ENCODE data around the gene REEP3. TPM values are rescaled to one million over a fixed set of nuclear protein-coding genes. Genes with fewer than 3 reads are reported as not detected.

The REEP3 gene
- polyA plus RNA-seq, 1 donor from 2014 or later, result 5.6 TPM

DNA sequence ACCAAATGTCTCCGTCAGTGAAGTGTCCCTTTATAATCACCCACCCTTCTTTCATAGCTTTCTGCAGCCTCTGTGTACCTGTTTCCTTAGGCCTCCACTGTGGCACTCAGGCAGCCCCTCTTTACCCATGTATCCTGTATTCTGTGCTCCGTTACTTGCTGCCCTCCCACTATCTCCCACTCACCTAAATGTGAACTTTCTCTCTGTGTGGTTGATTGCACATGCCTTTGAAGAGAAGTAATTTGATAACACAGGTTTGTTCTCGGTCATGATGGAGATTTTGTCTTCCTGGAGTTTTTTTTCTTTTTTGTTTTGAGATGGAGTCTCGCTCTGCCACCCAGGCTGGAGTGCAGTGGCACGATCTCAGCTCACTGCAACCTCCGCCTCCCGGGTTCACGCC is 61.5 kb downstream of the REEP3 start:
- Mint-ChIP-seq H3K27me3 (no peaks in the 10 kb centered on the region), H3K4me3 (no peak overlapping the region), H3K4me1 (peaks cover 0 to 2% (median 0%) of the 10 kb centered on the region in 3 donors), H3K36me3 (peaks cover 2% of the 10 kb centered on the region), H3K9me3 (no peaks in the 10 kb centered on the region), H3K27ac (no peak overlapping the region)

DNA sequence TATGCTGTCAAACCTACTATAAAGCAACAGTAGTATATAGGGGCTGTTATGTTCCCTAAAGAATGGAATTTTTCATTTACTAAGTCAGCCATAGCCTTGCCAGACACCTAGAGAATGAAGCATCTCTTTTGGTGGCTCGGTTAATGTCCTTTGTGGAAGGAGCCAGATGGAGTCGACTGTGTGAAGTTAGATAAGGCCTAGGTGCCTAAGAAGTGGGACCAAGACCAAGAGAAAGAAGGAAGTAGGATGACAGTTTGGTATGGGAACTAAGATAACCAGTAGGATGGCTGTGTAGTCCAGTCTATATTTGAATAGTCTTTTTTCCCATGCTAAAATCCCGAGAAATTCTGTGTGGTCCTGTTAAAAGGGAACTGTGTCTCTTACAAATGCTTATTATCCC is 62.2 kb downstream of the REEP3 start:
- Mint-ChIP-seq H3K4me3 (no peak overlapping the region), H3K27ac (no peak overlapping the region), H3K4me1 (peaks cover 0 to 2% (median 0%) of the 10 kb centered on the region in 3 donors), H3K36me3 (no peaks in the 10 kb centered on the region), H3K27me3 (no peaks in the 10 kb centered on the region), H3K9me3 (no peaks in the 10 kb centered on the region)

DNA sequence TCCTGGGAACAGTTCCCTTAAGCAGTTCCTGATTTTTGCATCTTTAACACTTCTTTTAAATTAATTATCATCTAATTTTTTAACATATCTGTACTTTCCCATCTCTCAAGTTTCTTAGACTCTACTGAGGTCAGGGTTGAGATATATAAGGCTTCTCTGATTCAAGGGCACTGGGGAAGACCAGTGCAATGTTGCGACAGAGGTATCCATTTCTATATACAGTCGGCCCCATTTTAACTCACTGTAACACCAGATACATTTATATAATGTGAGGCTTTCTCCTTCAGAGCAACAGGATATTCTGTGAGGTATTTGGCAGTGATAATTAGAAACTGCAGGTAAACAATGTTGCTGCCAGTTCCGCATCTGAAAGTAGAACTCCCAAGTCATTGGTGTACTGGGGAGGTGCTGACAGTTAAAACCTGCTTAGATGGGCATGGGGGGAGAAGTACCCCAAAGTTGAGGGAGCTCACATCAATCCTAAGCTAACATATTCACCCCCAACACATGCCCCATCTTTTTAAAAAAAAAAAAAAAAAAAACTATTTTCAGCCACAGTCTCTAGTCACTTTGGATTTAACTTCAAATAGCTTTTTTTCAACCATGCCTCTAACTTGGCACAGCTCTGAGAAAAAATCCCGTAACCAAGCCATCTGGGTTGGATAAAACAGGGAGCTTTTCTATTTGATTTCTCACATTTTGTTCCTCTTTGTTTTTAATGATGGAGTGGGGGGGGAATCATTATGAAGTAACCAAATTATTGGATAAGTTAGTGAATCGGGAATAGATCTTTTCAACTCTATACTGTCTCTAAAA is 62.9 kb downstream of the REEP3 start:
- Mint-ChIP-seq H3K9me3 (no peaks in the 10 kb centered on the region), H3K36me3 (no peaks in the 10 kb centered on the region), H3K4me3 (no peak overlapping the region), H3K4me1 (peaks cover 0 to 2% (median 0%) of the 10 kb centered on the region in 3 donors), H3K27ac (no peak overlapping the region), H3K27me3 (no peaks in the 10 kb centered on the region)

DNA sequence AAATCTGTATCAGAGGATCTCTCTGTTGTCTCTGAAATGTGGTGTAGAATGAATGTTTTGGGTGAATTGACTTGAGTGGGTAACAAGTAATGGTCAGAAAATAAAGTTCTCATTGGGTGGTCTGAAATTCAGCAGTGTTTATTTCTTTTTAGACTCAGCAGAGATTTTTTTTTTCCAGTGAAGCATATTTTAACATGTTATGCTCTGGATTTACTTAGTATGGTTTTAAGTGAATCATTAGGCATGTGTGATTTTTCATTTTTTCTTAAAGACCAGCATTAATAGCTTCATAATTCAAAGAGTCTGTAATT is 63.5 kb downstream of the REEP3 start:
- H3K4me1 Mint-ChIP-seq, result peaks cover 0 to 2% (median 0%) of the 10 kb centered on the region in 3 donors
- H3K4me3 Mint-ChIP-seq, result no peak overlapping the region
- H3K36me3 Mint-ChIP-seq, result no peaks in the 10 kb centered on the region
- H3K27ac Mint-ChIP-seq, result no peak overlapping the region
- H3K27me3 Mint-ChIP-seq, result no peaks in the 10 kb centered on the region
- H3K9me3 Mint-ChIP-seq, result no peaks in the 10 kb centered on the region

DNA sequence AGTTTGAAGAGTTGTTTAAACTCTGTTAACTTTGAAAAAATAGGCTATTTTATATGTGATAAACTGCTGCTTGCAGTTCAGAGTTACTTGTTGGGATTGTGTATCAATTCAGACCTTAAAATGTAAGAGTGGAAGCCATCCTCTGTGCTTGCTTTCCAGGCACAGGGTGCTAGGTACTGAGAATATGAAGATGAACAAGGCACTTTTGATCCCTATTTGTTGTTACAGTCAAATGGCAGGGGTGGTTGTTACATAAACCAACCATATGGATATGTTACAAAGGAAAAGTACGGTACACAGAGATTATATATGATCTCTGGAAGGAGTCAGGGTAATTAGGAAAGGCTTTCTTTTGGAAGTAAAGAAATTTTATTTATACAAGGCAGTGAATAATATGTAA is 63.8 kb downstream of the REEP3 start:
- Mint-ChIP-seq H3K27ac (no peak overlapping the region), H3K4me1 (peaks cover 0 to 2% (median 0%) of the 10 kb centered on the region in 3 donors), H3K4me3 (no peak overlapping the region), H3K36me3 (no peaks in the 10 kb centered on the region), H3K9me3 (no peaks in the 10 kb centered on the region), H3K27me3 (no peaks in the 10 kb centered on the region)

DNA sequence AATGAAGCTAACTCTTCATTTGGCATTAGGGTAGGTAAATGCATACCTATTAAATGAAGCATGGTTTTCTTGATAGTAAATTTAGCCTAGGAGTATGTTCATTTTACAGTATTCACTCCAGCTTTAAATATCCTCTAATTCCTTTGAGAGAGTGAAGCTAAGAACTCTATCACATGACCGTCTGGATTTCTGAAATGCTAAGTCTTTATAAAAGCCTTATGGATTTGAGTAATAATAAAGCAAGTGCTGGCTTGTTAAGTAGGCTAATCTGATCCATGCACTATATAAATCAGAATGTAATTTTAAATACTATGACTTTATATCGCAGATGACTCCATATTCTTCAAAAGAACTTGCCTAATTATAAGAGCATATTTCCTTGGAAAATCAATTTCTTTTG is 64.8 kb downstream of the REEP3 start:
- Mint-ChIP-seq H3K4me3 (no peak overlapping the region), H3K9me3 (no peaks in the 10 kb centered on the region), H3K27ac (no peak overlapping the region), H3K27me3 (no peaks in the 10 kb centered on the region), H3K4me1 (peaks cover 0 to 2% (median 0%) of the 10 kb centered on the region in 3 donors), H3K36me3 (no peaks in the 10 kb centered on the region)

DNA sequence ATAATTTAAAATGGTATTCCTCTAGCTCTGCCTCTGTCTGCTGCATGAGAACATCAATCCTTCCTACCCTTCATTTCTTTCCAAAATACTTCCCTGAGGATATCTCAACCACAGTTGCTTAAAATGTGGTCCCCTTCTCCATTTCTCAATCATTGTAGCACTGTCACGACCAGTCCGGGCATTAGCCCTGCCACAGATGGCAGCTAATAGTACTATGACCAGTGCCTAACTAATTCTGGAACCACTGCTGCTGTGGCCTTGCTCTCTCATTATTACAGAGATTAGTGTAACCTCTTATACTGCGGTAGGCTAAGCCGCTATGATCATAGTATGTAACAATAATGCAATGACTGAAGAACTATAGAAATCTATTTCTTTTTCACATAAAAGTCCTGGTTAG is 66.0 kb downstream of the REEP3 start:
- no peaks in the 10 kb centered on the region for H3K27me3 Mint-ChIP-seq
- peaks cover 0 to 2% (median 2%) of the 10 kb centered on the region in 3 donors for H3K4me1 Mint-ChIP-seq
- no peaks in the 10 kb centered on the region for H3K36me3 Mint-ChIP-seq
- no peak overlapping the region for H3K27ac Mint-ChIP-seq
- no peaks in the 10 kb centered on the region for H3K9me3 Mint-ChIP-seq
- H3K4me3 Mint-ChIP-seq, result no peak overlapping the region

DNA sequence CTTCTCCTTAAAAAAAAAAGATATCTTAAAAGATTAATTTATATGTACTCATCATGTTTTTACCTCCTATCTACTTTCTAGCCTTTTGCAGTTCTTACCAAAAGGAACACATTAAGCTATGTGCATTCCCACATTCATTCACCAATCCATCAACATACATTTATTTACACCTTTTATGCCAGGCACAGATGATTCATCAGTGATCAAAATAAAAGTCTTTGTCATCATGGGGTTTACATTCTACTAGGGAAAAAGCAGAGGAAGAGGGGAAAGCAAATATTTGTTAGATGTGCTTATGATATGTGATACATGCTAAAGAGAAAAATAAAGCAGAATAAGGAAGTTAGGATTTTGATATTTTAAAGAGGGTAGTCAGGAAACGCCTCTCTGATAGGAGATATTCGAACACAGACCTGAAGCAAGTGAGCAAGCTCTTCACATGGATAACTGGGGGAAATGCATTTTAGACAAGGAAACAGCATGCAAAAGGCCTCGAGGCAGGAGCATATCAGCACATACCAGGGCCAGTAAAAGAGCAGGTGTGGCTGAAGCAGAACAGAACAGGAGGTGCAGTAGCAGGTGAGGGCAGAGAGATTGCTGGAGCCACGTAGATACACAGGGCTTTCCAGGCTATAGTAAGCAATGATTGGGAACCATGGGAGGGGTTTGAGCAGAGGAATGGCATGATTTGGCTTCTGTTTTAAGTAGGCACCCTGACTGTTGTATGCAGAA is 67.4 kb downstream of the REEP3 start:
- H3K27me3 Mint-ChIP-seq, result no peaks in the 10 kb centered on the region
- H3K4me1 Mint-ChIP-seq, result peaks cover 0 to 2% (median 2%) of the 10 kb centered on the region in 3 donors
- H3K4me3 Mint-ChIP-seq, result no peak overlapping the region
- no peaks in the 10 kb centered on the region for H3K9me3 Mint-ChIP-seq
- H3K27ac Mint-ChIP-seq, result no peak overlapping the region
- no peaks in the 10 kb centered on the region for H3K36me3 Mint-ChIP-seq

DNA sequence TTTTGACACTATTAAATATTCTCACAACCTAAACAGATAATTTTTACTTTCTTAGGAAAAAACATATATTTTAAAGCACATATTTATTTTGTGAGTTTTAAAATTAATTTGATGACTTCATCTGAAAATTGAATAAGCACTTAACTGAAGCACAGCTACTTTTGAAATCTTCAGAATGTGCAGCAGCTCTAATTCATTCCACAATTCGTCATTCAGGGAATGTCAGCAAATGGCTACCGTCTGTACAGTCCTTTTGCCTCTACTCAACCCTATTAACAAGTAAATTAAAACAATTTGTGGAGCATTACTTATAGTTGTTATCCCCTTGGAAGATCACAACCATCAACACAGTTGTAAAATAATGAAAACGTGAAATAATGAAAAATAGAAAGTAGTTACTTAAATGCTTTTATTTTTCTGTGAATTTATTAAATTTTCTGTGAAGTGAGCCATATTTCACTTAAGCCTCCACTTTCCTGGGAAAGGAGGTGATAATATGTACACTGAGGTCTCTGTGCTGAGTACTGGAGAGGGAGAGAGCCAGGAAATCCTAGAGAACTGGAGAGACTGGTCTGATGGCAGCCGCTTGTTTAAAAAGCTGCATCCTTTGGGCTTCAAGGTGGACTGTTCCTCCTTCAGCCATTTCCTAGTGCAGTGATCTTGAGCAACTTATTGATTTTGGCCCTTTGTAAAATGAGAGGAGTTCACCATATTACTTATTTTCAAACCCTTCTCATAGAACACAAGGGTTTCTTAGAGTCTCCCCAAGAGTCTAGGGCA is 70.6 kb downstream of the REEP3 start:
- H3K27me3 Mint-ChIP-seq, result no peaks in the 10 kb centered on the region
- peaks cover 1% of the 10 kb centered on the region for H3K36me3 Mint-ChIP-seq
- H3K9me3 Mint-ChIP-seq, result no peaks in the 10 kb centered on the region
- no peak overlapping the region for H3K4me3 Mint-ChIP-seq
- peaks cover 1 to 4% (median 2%) of the 10 kb centered on the region in 3 donors for H3K4me1 Mint-ChIP-seq
- no peak overlapping the region for H3K27ac Mint-ChIP-seq

DNA sequence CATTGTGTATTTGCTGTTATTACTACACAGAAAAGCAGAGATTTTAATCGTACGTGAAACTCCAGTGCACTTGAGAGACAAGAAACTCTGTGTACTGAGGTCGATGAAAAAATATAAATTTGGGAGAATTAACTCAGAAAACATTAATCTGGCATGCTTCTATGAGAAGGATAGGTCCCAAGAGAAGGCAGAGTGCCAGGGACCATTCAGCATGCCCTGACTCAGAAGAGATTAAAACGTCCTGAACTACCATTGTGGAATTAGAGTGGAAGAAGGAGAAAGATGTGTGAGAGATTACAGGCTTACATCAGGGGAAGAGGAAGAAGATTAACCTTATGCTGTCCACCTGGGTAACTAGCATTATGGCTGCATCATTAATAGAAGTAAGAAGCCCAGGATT is 72.4 kb downstream of the REEP3 start:
- Mint-ChIP-seq H3K27me3 (no peaks in the 10 kb centered on the region), H3K36me3 (peaks cover 4% of the 10 kb centered on the region), H3K4me1 (peaks cover 1 to 4% (median 2%) of the 10 kb centered on the region in 3 donors), H3K4me3 (no peak overlapping the region), H3K27ac (no peak overlapping the region), H3K9me3 (no peaks in the 10 kb centered on the region)

DNA sequence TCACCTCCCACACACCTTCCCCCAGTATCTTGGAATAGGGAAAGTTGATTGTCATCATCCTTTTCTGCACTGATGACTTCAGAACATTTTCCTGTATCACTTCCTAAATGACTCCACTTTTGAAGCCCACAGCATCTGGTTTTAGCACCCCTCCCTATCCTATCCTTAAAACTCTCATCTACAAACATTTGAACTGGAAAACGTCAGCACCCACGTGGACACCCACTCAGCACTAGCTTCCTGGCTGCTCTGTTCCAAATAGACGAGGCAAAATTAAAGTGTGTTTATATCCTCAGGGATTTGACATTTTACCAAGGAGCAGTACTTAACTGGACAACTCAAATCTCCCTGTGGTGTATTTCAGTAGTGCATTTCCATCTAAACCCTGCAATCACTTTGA is 73.9 kb downstream of the REEP3 start:
- Mint-ChIP-seq H3K4me1 (peaks cover 1 to 4% (median 2%) of the 10 kb centered on the region in 3 donors), H3K4me3 (peak overlapping the region in 1 of 4 donors; percentile 3), H3K27me3 (no peaks in the 10 kb centered on the region), H3K27ac (no peak overlapping the region), H3K36me3 (peaks cover 8% of the 10 kb centered on the region), H3K9me3 (no peaks in the 10 kb centered on the region)

DNA sequence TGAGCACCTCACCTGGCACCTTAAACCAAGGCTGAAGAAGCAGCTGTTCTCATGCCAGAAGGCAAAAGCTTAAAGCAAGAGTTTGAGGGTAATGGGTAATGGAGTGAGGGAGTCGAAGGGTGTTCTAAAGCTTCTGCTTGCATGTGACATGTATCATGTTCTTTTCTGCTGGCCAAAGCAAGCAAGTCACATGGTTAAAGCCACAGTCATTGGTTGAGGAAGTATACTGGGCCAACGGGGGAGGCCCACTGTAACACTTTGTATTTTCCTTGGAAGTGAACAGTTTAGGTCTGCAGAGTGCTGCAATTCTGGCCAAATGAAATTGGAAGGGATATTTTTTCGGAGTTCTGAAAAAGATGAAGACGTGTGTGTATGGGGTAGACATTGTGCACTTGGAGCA is 75.7 kb downstream of the REEP3 start:
- H3K4me1 Mint-ChIP-seq, result peaks cover 1 to 4% (median 2%) of the 10 kb centered on the region in 3 donors
- H3K27ac Mint-ChIP-seq, result no peak overlapping the region
- no peak overlapping the region for H3K4me3 Mint-ChIP-seq
- H3K36me3 Mint-ChIP-seq, result peaks cover 8% of the 10 kb centered on the region
- no peaks in the 10 kb centered on the region for H3K9me3 Mint-ChIP-seq
- H3K27me3 Mint-ChIP-seq, result no peaks in the 10 kb centered on the region

DNA sequence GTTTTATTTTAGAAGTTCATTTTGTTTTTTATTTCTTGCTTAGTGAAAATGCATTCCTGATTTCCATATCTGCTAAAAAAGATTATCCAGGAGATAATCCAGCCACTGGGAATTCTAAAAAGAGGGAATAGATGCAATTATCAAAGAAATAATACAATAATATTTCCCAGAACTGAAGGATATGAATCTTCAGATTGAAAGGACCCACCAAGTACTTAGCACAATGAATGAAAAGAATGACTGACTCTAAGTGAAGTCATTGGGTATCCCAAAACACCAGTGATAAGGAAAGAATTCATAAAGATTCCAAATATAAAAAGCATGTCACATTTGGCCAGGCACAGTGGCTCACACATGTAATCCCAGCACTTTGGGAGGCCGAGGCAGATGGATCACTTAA is 79.3 kb downstream of the REEP3 start:
- Mint-ChIP-seq H3K4me3 (no peak overlapping the region), H3K27ac (peak overlapping the region in 1 of 3 donors; percentile 63), H3K27me3 (no peaks in the 10 kb centered on the region), H3K4me1 (peaks cover 12 to 19% (median 12%) of the 10 kb centered on the region in 3 donors), H3K36me3 (peaks cover 8% of the 10 kb centered on the region), H3K9me3 (no peaks in the 10 kb centered on the region)

DNA sequence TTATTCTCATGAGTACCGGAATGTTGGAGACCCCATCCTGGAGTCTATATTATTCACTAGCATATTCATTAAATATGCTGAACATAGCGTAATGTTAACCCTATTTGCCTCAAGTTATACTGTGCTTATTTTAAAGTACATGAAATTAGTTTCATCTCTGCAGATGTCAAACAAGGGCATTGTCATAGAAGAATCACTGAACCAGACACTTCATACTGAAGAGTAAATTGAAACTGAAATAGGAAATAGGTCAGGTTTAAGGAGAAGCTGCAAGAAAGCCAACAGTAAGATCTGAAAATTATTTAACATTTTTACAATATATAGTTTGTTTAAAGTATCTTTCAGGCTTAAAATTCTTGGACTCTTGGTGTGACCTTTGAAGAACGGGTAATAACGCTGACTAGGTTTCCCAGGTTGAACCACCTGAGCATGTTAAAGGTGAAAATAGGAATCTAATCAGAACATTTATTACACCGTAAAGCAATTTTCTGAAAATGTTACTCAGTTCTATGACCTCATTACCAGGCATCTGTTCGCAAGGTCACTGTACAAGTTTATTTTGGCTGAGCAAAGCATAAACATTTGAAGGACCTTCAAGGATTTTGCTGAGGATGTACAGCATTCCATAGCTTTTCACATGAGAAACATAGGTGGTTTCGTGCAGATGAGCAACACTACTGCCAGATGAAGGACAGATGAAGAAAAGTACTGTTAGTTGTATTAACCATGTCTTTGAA is 82.7 kb downstream of the REEP3 start:
- Mint-ChIP-seq H3K27ac (no peak overlapping the region), H3K9me3 (no peaks in the 10 kb centered on the region), H3K4me1 (peaks cover 20 to 27% (median 22%) of the 10 kb centered on the region in 3 donors), H3K4me3 (peak overlapping the region in 1 of 4 donors; percentile 23), H3K36me3 (peaks cover 6% of the 10 kb centered on the region), H3K27me3 (no peaks in the 10 kb centered on the region)

Data from IgD-negative memory B cell (primary cell).